ENCODE results near the gene PIGC. TPM values are rescaled to one million over a fixed set of nuclear protein-coding genes. Genes with fewer than 3 reads are reported as not detected.

Gene PIGC
- total and polyA plus RNA-seq, 10 of the 15 experiments (the other 5 are each of a cell fraction or from before 2014, with no cell fraction given) = 11.0 to 37.3 (median 19.6) TPM

GRCh38 chr1:172402878-172403569 is 40.8 kb downstream of the PIGC start:
- ChIA-PET POLR2A (no interaction called here), RAD21 (ENCODE audit: unreplicated experiment) (interaction anchor here (1.0 to 15.1 kb wide), 8 partner anchors 40 to 400 kb away, joined by 3 to 394 read pairs (median 4); no protein-coding TSS in a partner anchor), CTCF (interaction anchor here (1.1 to 9.8 kb wide), 9 partner anchors 13 to 400 kb away, joined by 3 to 47 read pairs (median 4); no protein-coding TSS in a partner anchor), SMC1A (ENCODE audit: uncharacterized antibody, unreplicated experiment) (interaction anchor here (0.5 to 16.5 kb wide), 11 partner anchors 13 to 406 kb away, joined by 3 to 345 read pairs (median 4); no protein-coding TSS in a partner anchor)
- H3K9ac ChIP-seq (ENCODE audit: control insufficient read depth, insufficient read depth, low read length) = no peak overlapping the region
- no peak for TF ChIP-seq KLF5 (IDR thresholded peaks at IDR 0.05; ENCODE audit: partially characterized antibody)
- no peak for TF ChIP-seq E4F1 (IDR thresholded peaks at IDR 0.05; ENCODE audit: borderline replicate concordance, partially characterized antibody)
- TF ChIP-seq SREBF2 (IDR thresholded peaks at IDR 0.05; ENCODE audit: low read length) = no peak
- no peak for FAIRE-seq
- no peak for DNase-seq (ENCODE audit: low read depth, low spot score)
- H3K79me2 ChIP-seq (ENCODE audit: control insufficient read depth, insufficient read depth, low read length) = no peaks in the 10 kb centered on the region
- BruUV-seq (replicated peaks) = no TSS peak
- H3K9me3 ChIP-seq (replicated peaks; ENCODE audit: control insufficient read depth, insufficient read depth, low read length) = no peaks in the 10 kb centered on the region
- peaks cover 22% of the 10 kb centered on the region for H3K4me1 ChIP-seq (ENCODE audit: control insufficient read depth, insufficient read depth, low read length)
- in situ Hi-C loops (cut with MboI) = no loop called here
- H3K4me2 ChIP-seq (ENCODE audit: control insufficient read depth, insufficient read depth) = no peak overlapping the region
- WGBS (ENCODE audit: insufficient coverage, insufficient replicate concordance, low lambda C conversion rate, missing lambda C conversion rate) = 81% methylated on average over 1 of the region's 1 CpG
- no peak overlapping the region for H2AFZ ChIP-seq (ENCODE audit: control insufficient read depth, low read depth, low read length)
- H3K27me3 ChIP-seq (replicated peaks in 1 of 2; ENCODE audit: control insufficient read depth in 2 of 2, insufficient read depth in 2 of 2, low read length in 1 of 2) = no peaks in the 10 kb centered on the region
- H3K27ac ChIP-seq (ENCODE audit: control insufficient read depth, insufficient read depth) = no peak overlapping the region
- H3K36me3 ChIP-seq (ENCODE audit: control insufficient read depth in 2 of 2, insufficient read depth in 2 of 2, low read length in 1 of 2) = no peaks in the 10 kb centered on the region
- no peaks in the 10 kb centered on the region for H4K20me1 ChIP-seq (ENCODE audit: control insufficient read depth, insufficient read depth)
- intact Hi-C loops (cut with micrococcal nuclease; ENCODE audit: unreplicated experiment) = no loop called here
- no peak for ATAC-seq
- no peak overlapping the region for H3K4me3 ChIP-seq

Measured in GM12878 (cell line).